LNCaP clone FGC (cell line): ENCODE measurements around the gene UBFD1.

ENCODE experiments used
- DNase-seq: peaks from one replicate; pipeline ENCODE4 v3.0.0-alpha.2; 2011; ENCODE audit warnings: low read depth
- H3K4me3 ChIP-seq: 2 replicates; pipeline ENCODE4 v1.5.1; 2011; ENCODE audit warnings: mild to moderate bottlenecking, low read depth, low read length, control low read depth
- CTCF ChIP-seq: IDR thresholded peaks from 2 replicates; pipeline ENCODE4 v1.5.1; 2012; ENCODE audit warnings: mild to moderate bottlenecking; ENCODE audit not compliant: control insufficient read depth, insufficient read depth; ENCODE audit errors: extremely low read depth

Gene UBFD1

GRCh38 chr16:23557779-23558702 is 514 bp downstream of the UBFD1 start:
- H3K4me3 ChIP-seq: peak overlapping the region; percentile 65
- DNase-seq: no peak
- TF ChIP-seq CTCF: no peak

GRCh38 chr16:23561586-23561985 is 4.1 kb downstream of the UBFD1 start:
- no peak for TF ChIP-seq CTCF
- no peak for DNase-seq
- no peak overlapping the region for H3K4me3 ChIP-seq

DNA sequence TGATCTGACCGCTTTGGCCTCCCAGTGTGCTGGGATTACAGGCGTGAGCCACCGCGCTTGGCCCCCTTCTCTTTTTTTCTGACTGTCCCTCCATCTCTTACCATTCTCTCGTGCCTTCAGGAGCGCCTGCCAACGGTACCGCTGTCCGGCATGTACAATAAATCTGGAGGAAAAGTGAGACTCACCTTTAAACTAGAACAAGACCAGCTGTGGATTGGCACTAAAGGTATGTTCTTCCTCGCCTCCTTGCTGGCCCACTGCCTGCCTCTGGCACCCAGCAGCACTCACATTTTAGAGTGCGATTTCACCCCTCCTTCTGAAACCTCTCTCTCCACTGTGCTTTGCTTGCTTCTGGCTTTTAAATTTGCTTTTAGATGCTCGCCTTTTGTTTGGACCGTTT is 5.0 kb downstream of the UBFD1 start:
- DNase-seq: no peak
- H3K4me3 ChIP-seq: no peak overlapping the region
- TF ChIP-seq CTCF: no peak

- no peak for DNase-seq
- H3K4me3 ChIP-seq: no peak overlapping the region
- TF ChIP-seq CTCF: no peak
These were observed 5.7 kb downstream of the UBFD1 start for GRCh38 chr16:23563186-23563585.

DNA sequence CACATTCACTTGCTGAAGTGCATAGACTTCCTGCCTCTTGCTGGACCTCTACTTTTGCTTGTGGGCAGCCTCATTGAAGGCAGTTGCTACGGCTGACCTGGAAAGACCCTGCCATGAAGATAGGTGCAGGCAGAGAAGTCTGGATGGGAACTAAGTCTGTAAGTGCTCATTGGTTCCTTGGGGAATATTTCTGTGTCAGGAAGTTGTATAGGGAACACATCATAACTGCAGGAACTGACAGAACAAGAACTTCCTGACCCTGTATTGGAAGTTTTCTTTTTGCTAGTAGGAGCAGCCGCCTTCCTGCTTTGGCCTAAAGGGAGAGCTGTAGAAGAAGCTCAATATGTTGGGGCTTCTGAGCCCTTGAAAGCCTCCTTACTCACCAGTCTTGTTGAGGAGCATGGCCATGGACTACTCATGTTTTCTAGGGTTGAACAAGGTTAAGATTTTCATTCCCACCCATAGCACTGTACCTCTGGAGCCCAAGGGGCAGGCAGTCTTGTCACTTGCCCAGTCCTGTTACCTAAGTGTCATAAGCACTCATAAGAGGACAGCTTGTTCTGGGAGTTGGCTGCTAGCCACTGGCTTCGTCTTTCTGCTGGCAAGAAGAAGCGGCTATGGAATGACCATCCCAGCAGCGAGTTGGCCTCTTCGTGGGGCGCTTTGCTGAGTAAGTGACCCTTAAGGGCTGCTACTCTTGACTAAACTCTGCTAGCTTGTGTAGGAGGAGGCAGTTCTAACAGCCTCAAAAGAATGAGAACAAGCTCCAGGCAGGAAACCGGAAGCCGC is 7.2 kb downstream of the UBFD1 start:
- DNase-seq: peak; percentile 64
- H3K4me3 ChIP-seq: no peak overlapping the region
- no peak for TF ChIP-seq CTCF

DNA sequence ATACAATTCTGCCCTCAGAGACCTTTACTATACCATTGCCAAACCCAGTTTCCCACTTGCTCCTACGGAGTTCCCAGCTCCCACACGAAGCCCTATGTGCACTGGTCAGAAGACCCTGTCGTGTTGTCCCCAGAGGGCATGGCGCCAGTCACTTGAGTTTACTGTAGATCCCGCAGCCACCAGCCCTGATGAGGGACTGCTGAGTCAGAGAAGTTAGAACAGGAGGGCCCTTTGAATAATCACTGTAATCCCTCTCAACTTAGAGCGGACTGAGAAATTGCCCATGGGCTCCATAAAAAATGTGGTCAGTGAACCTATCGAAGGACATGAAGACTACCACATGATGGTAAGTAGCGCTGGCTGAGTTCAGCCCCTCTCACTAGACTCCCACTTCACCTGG is 9.2 kb downstream of the UBFD1 start:
- DNase-seq: no peak
- no peak overlapping the region for H3K4me3 ChIP-seq
- TF ChIP-seq CTCF: no peak
